SU-DHL-6 (cell line): ENCODE measurements around the gene DCTN1.

Source experiments
- H2AFZ ChIP-seq: fragments of 200-600 bp; sonication (generic); 2 replicates; pipeline ENCODE4 v1.6.1; 2014; ENCODE audit warnings: low read depth, mild to moderate bottlenecking, moderate library complexity, mixed read lengths, antibody characterized with exemption, low read length; ENCODE audit not compliant: severe bottlenecking
- H3F3A ChIP-seq: fragments of 200-600 bp; shearing (Covaris generic); 2 replicates; pipeline ENCODE4 v1.6.0; 2016; ENCODE audit warnings: antibody characterized with exemption, mild to moderate bottlenecking; ENCODE audit not compliant: insufficient read depth
- H3K27ac ChIP-seq: fragments of 200-600 bp; sonication (generic); 2 replicates; pipeline ENCODE4 v1.5.1; 2016; ENCODE audit warnings: low read depth, mild to moderate bottlenecking, low read length, moderate library complexity, mixed read lengths
- H3K27me3 ChIP-seq: fragments of 200-600 bp; sonication (generic), shearing (Covaris generic); 2 replicates; pipeline ENCODE4 v1.6.0; 2014; ENCODE audit warnings: mild to moderate bottlenecking, low read length
- H3K36me3 ChIP-seq: fragments of 200-600 bp; sonication (generic); 2 replicates; pipeline ENCODE4 v1.6.1; 2014; ENCODE audit warnings: mild to moderate bottlenecking, low read length, mixed read lengths
- H3K4me2 ChIP-seq: fragments of 300-600, 200-600 bp; shearing (Covaris generic), sonication (generic); 2 replicates; pipeline ENCODE4 v1.6.0; 2014; ENCODE audit warnings: low read length, low read depth, mild to moderate bottlenecking; ENCODE audit not compliant: poor library complexity, severe bottlenecking
- H3K4me3 ChIP-seq: fragments of 200-600 bp; sonication (generic); 2 replicates; pipeline ENCODE4 v1.5.1; 2014; ENCODE audit warnings: antibody characterized with exemption, low read length, mild to moderate bottlenecking, mixed read lengths; ENCODE audit not compliant: insufficient read depth, poor library complexity, severe bottlenecking
- H3K79me2 ChIP-seq: fragments of 200-600 bp; sonication (generic); 2 replicates; pipeline ENCODE4 v1.6.1; 2014; ENCODE audit warnings: mild to moderate bottlenecking, low read length, moderate library complexity; ENCODE audit not compliant: insufficient read depth
- H3K9ac ChIP-seq: fragments of 200-600 bp; sonication (generic); 2 replicates; pipeline ENCODE4 v1.7.0; 2014; ENCODE audit warnings: mild to moderate bottlenecking, low read length
- H3K9me2 ChIP-seq: fragments of 200-600 bp; sonication (generic); replicated peaks from 2 replicates; pipeline ENCODE4 v1.6.1; 2014; ENCODE audit warnings: low read length; ENCODE audit not compliant: insufficient read depth
- H3K9me3 ChIP-seq: fragments of 200-600 bp; sonication (generic); 2 replicates; pipeline ENCODE4 v1.6.1; 2014; ENCODE audit warnings: low read length, mixed read lengths; ENCODE audit not compliant: insufficient read depth
- H4K20me1 ChIP-seq: fragments of 200-600 bp; sonication (generic); 2 replicates; pipeline ENCODE4 v1.6.1; 2014; ENCODE audit warnings: low read depth, mild to moderate bottlenecking, antibody characterized with exemption, low read length, moderate library complexity, mixed read lengths
- CTCF ChIP-seq: fragments of 200-600 bp; sonication (generic); IDR thresholded peaks from one replicate; pipeline ENCODE4 v1.5.1; 2017; ENCODE audit warnings: antibody characterized with exemption, mild to moderate bottlenecking, low read length, moderate library complexity; ENCODE audit not compliant: insufficient read depth, poor library complexity, severe bottlenecking
- EZH2phosphoT487 ChIP-seq: fragments of 200-600 bp; sonication (generic), shearing (Covaris generic); conservative IDR thresholded peaks from 2 replicates; pipeline ENCODE4 v1.6.1; 2018; ENCODE audit warnings: mild to moderate bottlenecking, antibody characterized with exemption, low read length, moderate library complexity, mixed read lengths

Gene DCTN1

GRCh38 chr2:74417763-74418162 lies 37.7 kb upstream of the DCTN1 start:
- no peaks in the 10 kb centered on the region for H3K36me3 ChIP-seq
- H3K4me3 ChIP-seq = no peak overlapping the region
- H3F3A ChIP-seq = no peaks in the 10 kb centered on the region; the same call in 1 of the 2 replicates
- no peaks in the 10 kb centered on the region for H3K27me3 ChIP-seq
- no peak overlapping the region for H3K27ac ChIP-seq
- no peaks in the 10 kb centered on the region for H3K79me2 ChIP-seq
- H3K4me2 ChIP-seq = no peak overlapping the region
- H4K20me1 ChIP-seq = no peaks in the 10 kb centered on the region
- no peak for TF ChIP-seq CTCF
- TF ChIP-seq EZH2phosphoT487 = no peak
- H3K9me2 ChIP-seq = no peaks in the 10 kb centered on the region
- no peaks in the 10 kb centered on the region for H3K9me3 ChIP-seq
- H3K9ac ChIP-seq = no peak overlapping the region
- no peak overlapping the region for H2AFZ ChIP-seq

- Histone ChIP-seq H3K36me3 (no peaks in the 10 kb centered on the region), H3K4me2 (no peak overlapping the region), H3K27ac (no peak overlapping the region), H3K9me3 (no peaks in the 10 kb centered on the region), H2AFZ (no peak overlapping the region), H3K4me3 (no peak overlapping the region), H3F3A (no peaks in the 10 kb centered on the region; the same call in 1 of the 2 replicates), H3K27me3 (no peaks in the 10 kb centered on the region), H3K9me2 (no peaks in the 10 kb centered on the region), H3K9ac (no peak overlapping the region), H4K20me1 (no peaks in the 10 kb centered on the region), H3K79me2 (no peaks in the 10 kb centered on the region)
- no peak for TF ChIP-seq CTCF
- TF ChIP-seq EZH2phosphoT487 = no peak
Observed at GRCh38 chr2:74417197-74417596, 37.1 kb upstream of the DCTN1 start.

- no peaks in the 10 kb centered on the region for H3K9me3 ChIP-seq
- no peaks in the 10 kb centered on the region for H3K27me3 ChIP-seq
- TF ChIP-seq EZH2phosphoT487 (no peak), CTCF (no peak)
- no peaks in the 10 kb centered on the region for H3K9me2 ChIP-seq
- no peak overlapping the region for H2AFZ ChIP-seq
- no peak overlapping the region for H3K4me2 ChIP-seq
- H3K4me3 ChIP-seq = no peak overlapping the region
- no peak overlapping the region for H3K27ac ChIP-seq
- H4K20me1 ChIP-seq = no peaks in the 10 kb centered on the region
- H3F3A ChIP-seq = no peaks in the 10 kb centered on the region; the same call in 1 of the 2 replicates
- no peak overlapping the region for H3K9ac ChIP-seq
- no peaks in the 10 kb centered on the region for H3K79me2 ChIP-seq
- H3K36me3 ChIP-seq = no peaks in the 10 kb centered on the region
Observed at GRCh38 chr2:74416778-74417177, 36.7 kb upstream of the DCTN1 start.
